Measurements from ENCODE around the gene STYXL1.

GRCh38 chr7:75967055-75967454, 80.7 kb downstream of the STYXL1 start:
- no peak for TF ChIP-seq EP300 (IDR thresholded peaks at IDR 0.05)
- TF ChIP-seq CTCF (IDR thresholded peaks at IDR 0.05): no peak
- no peak for TF ChIP-seq POLR2A (IDR thresholded peaks at IDR 0.05)
- no peak for TF ChIP-seq POLR2AphosphoS5 (IDR thresholded peaks at IDR 0.05)

Measured in sigmoid colon (tissue), 4 donors.